ENCODE data around the gene LBH. TPM values are rescaled to one million over a fixed set of nuclear protein-coding genes. Genes with fewer than 3 reads are reported as not detected.

The LBH gene
- total and polyA plus RNA-seq, 2 of the 13 experiments (the other 11 are each of a cell fraction or from before 2014, with no cell fraction given) = 0.09 to 0.25 TPM

- no peak for TF ChIP-seq THAP8 (CRISPR knock-in tag; IDR thresholded peaks at IDR 0.05; ENCODE audit: borderline replicate concordance)
- TF ChIP-seq, protein P1, sequence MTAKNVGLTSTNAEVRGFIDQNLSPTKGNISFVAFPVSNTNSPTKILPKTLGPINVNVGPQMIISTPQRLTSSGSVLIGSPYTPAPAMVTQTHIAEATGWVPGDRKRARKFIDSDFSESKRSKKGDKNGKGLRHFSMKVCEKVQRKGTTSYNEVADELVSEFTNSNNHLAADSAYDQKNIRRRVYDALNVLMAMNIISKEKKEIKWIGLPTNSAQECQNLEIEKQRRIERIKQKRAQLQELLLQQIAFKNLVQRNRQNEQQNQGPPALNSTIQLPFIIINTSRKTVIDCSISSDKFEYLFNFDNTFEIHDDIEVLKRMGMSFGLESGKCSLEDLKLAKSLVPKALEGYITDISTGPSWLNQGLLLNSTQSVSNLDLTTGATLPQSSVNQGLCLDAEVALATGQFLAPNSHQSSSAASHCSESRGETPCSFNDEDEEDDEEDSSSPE (CRISPR knock-in tag; IDR thresholded peaks at IDR 0.05) = no peak
- TF ChIP-seq FUBP1 (CRISPR knock-in tag; IDR thresholded peaks at IDR 0.05; ENCODE audit: borderline replicate concordance) = no peak
- no peak for TF ChIP-seq ZNF891 (CRISPR knock-in tag; IDR thresholded peaks at IDR 0.05)
- TF ChIP-seq ZNF142 (CRISPR knock-in tag; IDR thresholded peaks at IDR 0.05) = no peak
- no peak for TF ChIP-seq MED13 (CRISPR knock-in tag; IDR thresholded peaks at IDR 0.05)
- no peak for TF ChIP-seq MED1 (CRISPR knock-in tag; IDR thresholded peaks at IDR 0.05)
- no peak for TF ChIP-seq ZNF33B (CRISPR knock-in tag; IDR thresholded peaks at IDR 0.05)
- TF ChIP-seq, protein P2, sequence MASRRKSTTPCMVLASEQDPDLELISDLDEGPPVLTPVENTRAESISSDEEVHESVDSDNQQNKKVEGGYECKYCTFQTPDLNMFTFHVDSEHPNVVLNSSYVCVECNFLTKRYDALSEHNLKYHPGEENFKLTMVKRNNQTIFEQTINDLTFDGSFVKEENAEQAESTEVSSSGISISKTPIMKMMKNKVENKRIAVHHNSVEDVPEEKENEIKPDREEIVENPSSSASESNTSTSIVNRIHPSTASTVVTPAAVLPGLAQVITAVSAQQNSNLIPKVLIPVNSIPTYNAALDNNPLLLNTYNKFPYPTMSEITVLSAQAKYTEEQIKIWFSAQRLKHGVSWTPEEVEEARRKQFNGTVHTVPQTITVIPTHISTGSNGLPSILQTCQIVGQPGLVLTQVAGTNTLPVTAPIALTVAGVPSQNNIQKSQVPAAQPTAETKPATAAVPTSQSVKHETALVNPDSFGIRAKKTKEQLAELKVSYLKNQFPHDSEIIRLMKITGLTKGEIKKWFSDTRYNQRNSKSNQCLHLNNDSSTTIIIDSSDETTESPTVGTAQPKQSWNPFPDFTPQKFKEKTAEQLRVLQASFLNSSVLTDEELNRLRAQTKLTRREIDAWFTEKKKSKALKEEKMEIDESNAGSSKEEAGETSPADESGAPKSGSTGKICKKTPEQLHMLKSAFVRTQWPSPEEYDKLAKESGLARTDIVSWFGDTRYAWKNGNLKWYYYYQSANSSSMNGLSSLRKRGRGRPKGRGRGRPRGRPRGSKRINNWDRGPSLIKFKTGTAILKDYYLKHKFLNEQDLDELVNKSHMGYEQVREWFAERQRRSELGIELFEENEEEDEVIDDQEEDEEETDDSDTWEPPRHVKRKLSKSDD (CRISPR knock-in tag; IDR thresholded peaks at IDR 0.05; ENCODE audit: low read depth) = no peak
- no peak for TF ChIP-seq THAP7 (CRISPR knock-in tag; IDR thresholded peaks at IDR 0.05)
- no peak for TF ChIP-seq STAG1 (CRISPR knock-in tag; IDR thresholded peaks at IDR 0.05)
- no peak for TF ChIP-seq HMG20B (CRISPR knock-in tag; conservative IDR thresholded peaks at IDR 0.05)
These were observed 11.2 kb upstream of the LBH start (continued) for GRCh38 chr2:30219886-30220875.
